DND-41 (cell line): Measurements from ENCODE around the gene AKAP6.

Experiments
- ATAC-seq: fragments of 200-7000 bp; cut with Tn5 transposase; 3 replicates; pipeline ENCODE4 v1.9.1; 2021; ENCODE audit warnings: low read depth; ENCODE audit not compliant: insufficient read depth
- DNase-seq: peaks from one replicate; pipeline ENCODE4 v3.0.0-alpha.2; 2020
- H2AFZ ChIP-seq: 2 replicates; pipeline ENCODE4 v1.6.0; 2012; ENCODE audit warnings: low read depth, low read length
- H3K27ac ChIP-seq: 2 replicates; pipeline ENCODE4 v1.5.1; 2012; ENCODE audit warnings: low read length, inconsistent platforms
- H3K27me3 ChIP-seq: fragments of 200-600 bp; sonication (generic); 2 replicates; pipeline ENCODE4 v1.6.0; 2012; ENCODE audit warnings: low read length, mild to moderate bottlenecking, inconsistent platforms; ENCODE audit not compliant: insufficient read depth, poor library complexity
- H3K36me3 ChIP-seq: 2 replicates; pipeline ENCODE4 v1.5.1; 2012; ENCODE audit warnings: low read length, inconsistent platforms; ENCODE audit not compliant: insufficient read depth
- H3K4me1 ChIP-seq: 2 replicates; pipeline ENCODE4 v1.5.1; 2012; ENCODE audit warnings: mild to moderate bottlenecking, low read length; ENCODE audit not compliant: insufficient read depth
- H3K4me2 ChIP-seq: 2 replicates; pipeline ENCODE4 v1.6.0; 2012; ENCODE audit warnings: mild to moderate bottlenecking, moderate library complexity, low read length, inconsistent platforms; ENCODE audit not compliant: insufficient read depth
- H3K4me3 ChIP-seq, 2 experiments: fragments of 200-600 bp in 1 of 2; shearing (Covaris generic) in 1 of 2; 2 replicates each; pipeline ENCODE4 v1.5.1; 2012 to 2016; ENCODE audit warnings: inconsistent platforms in 2 of 2, low read length in 2 of 2, mild to moderate bottlenecking in 2 of 2, low read depth in 1 of 2, moderate library complexity in 1 of 2
- H3K79me2 ChIP-seq: 2 replicates; pipeline ENCODE4 v1.6.0; 2012; ENCODE audit warnings: low read length, inconsistent platforms; ENCODE audit not compliant: insufficient read depth
- H3K9ac ChIP-seq: 2 replicates; pipeline ENCODE4 v1.6.0; 2012; ENCODE audit warnings: low read depth, mild to moderate bottlenecking, inconsistent platforms, low read length, moderate library complexity
- H3K9me3 ChIP-seq: 2 replicates; pipeline ENCODE4 v1.5.1; 2012; ENCODE audit warnings: low read length, moderate library complexity, mild to moderate bottlenecking, inconsistent platforms; ENCODE audit not compliant: insufficient read depth, severe bottlenecking
- H4K20me1 ChIP-seq: 2 replicates; pipeline ENCODE4 v1.6.0; 2012; ENCODE audit warnings: low read length; ENCODE audit not compliant: insufficient read depth
- CTCF ChIP-seq: IDR thresholded peaks from 2 replicates; pipeline ENCODE4 v1.5.1; 2012; ENCODE audit warnings: borderline replicate concordance, low read length, moderate library complexity, mild to moderate bottlenecking; ENCODE audit not compliant: poor library complexity, severe bottlenecking; ENCODE audit errors: extremely low read depth
- EZH2 ChIP-seq: IDR thresholded peaks from 3 replicates; pipeline ENCODE4 v1.6.1; 2012; ENCODE audit warnings: borderline replicate concordance, low read depth, mild to moderate bottlenecking, moderate library complexity, low read length, inconsistent platforms; ENCODE audit not compliant: severe bottlenecking

Gene AKAP6

GRCh38 chr14:32339188-32339587 lies 10.1 kb downstream of the AKAP6 start:
- TF ChIP-seq CTCF (no peak), EZH2 (no peak)
- DNase-seq (no peak), ATAC-seq (no peak)
- Histone ChIP-seq H3K4me1 (no peaks in the 10 kb centered on the region), H3K9ac (no peak overlapping the region), H2AFZ (no peak overlapping the region), H3K27me3 (no peaks in the 10 kb centered on the region), H3K27ac (no peak overlapping the region), H3K79me2 (no peaks in the 10 kb centered on the region), H3K9me3 (no peaks in the 10 kb centered on the region), H3K4me3 (no peak overlapping the region), H3K4me2 (no peak overlapping the region), H3K36me3 (no peaks in the 10 kb centered on the region), H4K20me1 (no peaks in the 10 kb centered on the region)

- no peaks in the 10 kb centered on the region for H3K79me2 ChIP-seq
- H3K27me3 ChIP-seq, result no peaks in the 10 kb centered on the region
- H3K9me3 ChIP-seq, result no peaks in the 10 kb centered on the region
- ATAC-seq, result no peak
- DNase-seq, result no peak
- no peak for TF ChIP-seq EZH2
- no peak for TF ChIP-seq CTCF
- H3K4me2 ChIP-seq, result no peak overlapping the region
- H3K27ac ChIP-seq, result no peak overlapping the region
- H3K4me1 ChIP-seq, result no peaks in the 10 kb centered on the region
- H3K9ac ChIP-seq, result no peak overlapping the region
- H3K4me3 ChIP-seq, result no peak overlapping the region
- no peaks in the 10 kb centered on the region for H3K36me3 ChIP-seq
- H4K20me1 ChIP-seq, result no peaks in the 10 kb centered on the region
- H2AFZ ChIP-seq, result no peak overlapping the region
These were observed 13.1 kb downstream of the AKAP6 start for GRCh38 chr14:32341947-32342846.

GRCh38 chr14:32342847-32343194 lies 13.7 kb downstream of the AKAP6 start:
- Histone ChIP-seq H3K4me1 (no peaks in the 10 kb centered on the region), H3K27me3 (no peaks in the 10 kb centered on the region), H3K36me3 (no peaks in the 10 kb centered on the region), H2AFZ (no peak overlapping the region), H3K79me2 (no peaks in the 10 kb centered on the region), H3K4me2 (no peak overlapping the region), H3K4me3 (no peak overlapping the region), H3K9me3 (no peaks in the 10 kb centered on the region), H3K27ac (no peak overlapping the region), H3K9ac (no peak overlapping the region), H4K20me1 (no peaks in the 10 kb centered on the region)
- no peak for DNase-seq
- no peak for ATAC-seq
- TF ChIP-seq EZH2 (no peak), CTCF (no peak)
